ENCODE data around the gene CTNS. TPM values are rescaled to one million over a fixed set of nuclear protein-coding genes. Genes with fewer than 3 reads are reported as not detected.

CTNS gene
- polyA plus RNA-seq, 1 donor (not counting 4 experiments of a cell fraction or from before 2014, with no cell fraction given): 7.4 TPM

DNA sequence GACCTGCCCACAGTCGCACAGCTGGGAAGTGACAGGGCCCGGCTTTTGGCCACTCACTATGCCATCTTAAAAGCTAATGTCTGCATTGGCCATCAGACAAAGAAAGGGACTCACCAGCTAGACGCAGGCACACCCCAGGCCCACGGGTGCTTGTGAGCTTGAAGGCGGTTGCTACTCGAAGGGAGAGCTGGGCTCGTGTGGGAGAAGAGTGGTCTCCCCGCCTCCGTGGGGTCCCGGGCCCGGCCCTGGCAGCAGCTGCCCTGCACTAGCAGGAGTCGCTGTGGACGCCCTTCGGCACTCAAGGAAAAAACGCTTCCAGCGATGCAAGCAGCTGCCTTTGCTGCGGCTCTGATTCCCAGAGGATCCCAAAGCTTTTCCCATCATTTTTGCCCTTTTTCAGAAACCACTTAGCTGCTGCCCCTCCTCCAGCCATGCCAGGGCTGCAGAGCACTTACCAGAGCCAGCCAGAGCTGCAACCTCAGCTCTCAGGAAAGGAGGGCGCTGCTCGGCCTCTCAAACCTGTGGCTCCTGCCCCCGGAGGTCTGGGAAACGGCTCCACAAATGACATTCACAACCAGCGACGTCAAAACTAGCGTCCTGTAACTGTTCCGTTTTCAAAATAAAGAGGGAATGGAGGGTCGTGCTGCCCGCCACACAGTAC, 39.6 kb upstream of the CTNS start:
- no peaks in the 10 kb centered on the region for H3K27me3 ChIP-seq (ENCODE audit: control insufficient read depth, extremely low read depth, insufficient read depth, low read length)
- H4K20me1 ChIP-seq (ENCODE audit: control insufficient read depth, extremely low read depth, insufficient read depth, low read length): no peaks in the 10 kb centered on the region
- dilution Hi-C loops (cut with MboI; ENCODE audit: extremely low pct_ligation_motif_present, low sequenced_read_pairs): no loop called here
- H3K27ac ChIP-seq (ENCODE audit: control insufficient read depth, insufficient read depth, low read length): no peak overlapping the region
- H3K4me1 ChIP-seq (ENCODE audit: control insufficient read depth, extremely low read depth, insufficient read depth, low read length): no peaks in the 10 kb centered on the region
- H2AFZ ChIP-seq (ENCODE audit: control insufficient read depth, low read length): no peak overlapping the region
- H3K79me2 ChIP-seq (ENCODE audit: control insufficient read depth, insufficient read depth, low read length): no peaks in the 10 kb centered on the region
- no peaks in the 10 kb centered on the region for H3K9me3 ChIP-seq (ENCODE audit: control insufficient read depth, low read depth, low read length)
- TF ChIP-seq, protein P1, sequence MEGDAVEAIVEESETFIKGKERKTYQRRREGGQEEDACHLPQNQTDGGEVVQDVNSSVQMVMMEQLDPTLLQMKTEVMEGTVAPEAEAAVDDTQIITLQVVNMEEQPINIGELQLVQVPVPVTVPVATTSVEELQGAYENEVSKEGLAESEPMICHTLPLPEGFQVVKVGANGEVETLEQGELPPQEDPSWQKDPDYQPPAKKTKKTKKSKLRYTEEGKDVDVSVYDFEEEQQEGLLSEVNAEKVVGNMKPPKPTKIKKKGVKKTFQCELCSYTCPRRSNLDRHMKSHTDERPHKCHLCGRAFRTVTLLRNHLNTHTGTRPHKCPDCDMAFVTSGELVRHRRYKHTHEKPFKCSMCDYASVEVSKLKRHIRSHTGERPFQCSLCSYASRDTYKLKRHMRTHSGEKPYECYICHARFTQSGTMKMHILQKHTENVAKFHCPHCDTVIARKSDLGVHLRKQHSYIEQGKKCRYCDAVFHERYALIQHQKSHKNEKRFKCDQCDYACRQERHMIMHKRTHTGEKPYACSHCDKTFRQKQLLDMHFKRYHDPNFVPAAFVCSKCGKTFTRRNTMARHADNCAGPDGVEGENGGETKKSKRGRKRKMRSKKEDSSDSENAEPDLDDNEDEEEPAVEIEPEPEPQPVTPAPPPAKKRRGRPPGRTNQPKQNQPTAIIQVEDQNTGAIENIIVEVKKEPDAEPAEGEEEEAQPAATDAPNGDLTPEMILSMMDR (optimal IDR thresholded peaks at IDR 0.05 in 1 of 3, IDR thresholded peaks at IDR 0.05 in 1 of 3, conservative IDR thresholded peaks at IDR 0.05 in 1 of 3; ENCODE audit: extremely low read depth in 1 of 3, insufficient read depth in 2 of 3, low read length in 3 of 3): no peak
- no peak for TF ChIP-seq EZH2 (IDR thresholded peaks at IDR 0.05; ENCODE audit: low read length)
- H3K36me3 ChIP-seq (ENCODE audit: control insufficient read depth in 2 of 2, extremely low read depth in 1 of 2, insufficient read depth in 2 of 2, low read length in 2 of 2): no peaks in the 10 kb centered on the region
- H3K4me3 ChIP-seq (ENCODE audit: control insufficient read depth in 2 of 3, extremely low read depth in 1 of 3, insufficient read depth in 2 of 3, low read depth in 1 of 3, low read length in 3 of 3): no peak overlapping the region
- H3K9me1 ChIP-seq (ENCODE audit: control insufficient read depth, extremely low read depth, insufficient read depth, low read length): no peaks in the 10 kb centered on the region
- FAIRE-seq (no peak), DNase-seq (ENCODE audit: low read depth, low spot score) (no peak)
- H3K4me2 ChIP-seq (ENCODE audit: control insufficient read depth, extremely low read depth, insufficient read depth, low read depth, low read length): no peak overlapping the region
- no peak overlapping the region for H3K9ac ChIP-seq (ENCODE audit: control insufficient read depth, extremely low read depth, insufficient read depth, low read length)

DNA sequence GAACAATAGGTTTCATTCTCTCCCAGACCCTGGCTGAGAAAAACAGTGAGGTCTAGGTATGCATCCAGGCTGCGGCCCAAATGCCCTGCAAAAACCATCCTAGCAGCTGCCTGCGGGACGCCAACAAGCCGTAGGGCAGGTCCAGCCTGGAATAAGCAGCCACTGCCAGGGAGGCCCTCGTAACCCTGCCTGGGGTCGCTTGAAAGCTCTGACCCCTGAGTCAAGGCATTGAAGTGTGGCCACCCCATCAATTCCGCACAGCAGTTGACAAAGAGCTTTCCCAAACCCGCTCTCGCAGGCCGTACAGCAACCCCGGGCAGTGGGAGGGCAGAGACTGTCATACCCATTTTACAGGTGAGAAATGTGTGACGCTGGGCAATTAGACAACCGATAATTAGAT, 38.5 kb upstream of the CTNS start:
- DNase-seq (ENCODE audit: low read depth, low spot score) (no peak), FAIRE-seq (no peak)
- Histone ChIP-seq H3K9me3 (ENCODE audit: control insufficient read depth, low read depth, low read length) (no peaks in the 10 kb centered on the region), H3K9ac (ENCODE audit: control insufficient read depth, extremely low read depth, insufficient read depth, low read length) (no peak overlapping the region), H3K27ac (ENCODE audit: control insufficient read depth, insufficient read depth, low read length) (no peak overlapping the region), H3K27me3 (ENCODE audit: control insufficient read depth, extremely low read depth, insufficient read depth, low read length) (no peaks in the 10 kb centered on the region), H4K20me1 (ENCODE audit: control insufficient read depth, extremely low read depth, insufficient read depth, low read length) (no peaks in the 10 kb centered on the region), H3K4me1 (ENCODE audit: control insufficient read depth, extremely low read depth, insufficient read depth, low read length) (peaks cover 6% of the 10 kb centered on the region), H3K9me1 (ENCODE audit: control insufficient read depth, extremely low read depth, insufficient read depth, low read length) (peaks cover under 1% of the 10 kb centered on the region), H3K36me3 (ENCODE audit: control insufficient read depth in 2 of 2, extremely low read depth in 1 of 2, insufficient read depth in 2 of 2, low read length in 2 of 2) (no peaks in the 10 kb centered on the region), H3K4me2 (ENCODE audit: control insufficient read depth, extremely low read depth, insufficient read depth, low read depth, low read length) (no peak overlapping the region), H3K79me2 (ENCODE audit: control insufficient read depth, insufficient read depth, low read length) (no peaks in the 10 kb centered on the region), H3K4me3 (ENCODE audit: control insufficient read depth in 2 of 3, extremely low read depth in 1 of 3, insufficient read depth in 2 of 3, low read depth in 1 of 3, low read length in 3 of 3) (no peak overlapping the region), H2AFZ (ENCODE audit: control insufficient read depth, low read length) (no peak overlapping the region)
- TF ChIP-seq EZH2 (IDR thresholded peaks at IDR 0.05; ENCODE audit: low read length): no peak
- TF ChIP-seq, protein P1 (optimal IDR thresholded peaks at IDR 0.05 in 1 of 3, IDR thresholded peaks at IDR 0.05 in 1 of 3, conservative IDR thresholded peaks at IDR 0.05 in 1 of 3; ENCODE audit: extremely low read depth in 1 of 3, insufficient read depth in 2 of 3, low read length in 3 of 3): no peak
- dilution Hi-C loops (cut with MboI; ENCODE audit: extremely low pct_ligation_motif_present, low sequenced_read_pairs): no loop called here

Measured in keratinocyte (primary cell).